Liver (tissue), 9 donors: ENCODE results near the gene PARVB. TPM values are rescaled to one million over a fixed set of nuclear protein-coding genes. Genes with fewer than 3 reads are reported as not detected.

ENCODE experiments used
- DNase-seq: peaks from one replicate; pipeline ENCODE4 v3.0.0-alpha.2; 2017; ENCODE audit warnings: low spot score
- H3K27ac ChIP-seq, 2 donors: one replicate each; pipeline ENCODE4 v1.7.0; 2013; ENCODE audit warnings: inconsistent platforms in 2 of 2, low read length in 2 of 2, control low read depth in 1 of 2, low read depth in 1 of 2, mild to moderate bottlenecking in 1 of 2
- H3K27me3 ChIP-seq, 4 donors: one replicate each; pipeline versions ENCODE4 v1.6.1 to v1.7.0; 2013; ENCODE audit warnings: low read length in 3 of 4, inconsistent platforms in 1 of 4, mild to moderate bottlenecking in 1 of 4, moderate library complexity in 1 of 4; ENCODE audit not compliant: control insufficient read depth in 4 of 4, insufficient read depth in 4 of 4
- H3K36me3 ChIP-seq, 4 donors: one replicate each; pipeline versions ENCODE4 v1.6.1 to v1.7.0; 2013; ENCODE audit warnings: low read length in 3 of 4, mild to moderate bottlenecking in 3 of 4, low read depth in 1 of 4, moderate library complexity in 1 of 4; ENCODE audit not compliant: control insufficient read depth in 4 of 4, insufficient read depth in 3 of 4
- H3K4me1 ChIP-seq, 4 donors: one replicate each; pipeline versions ENCODE4 v1.6.1 to v1.7.0; 2013; ENCODE audit warnings: low read length in 3 of 4, mild to moderate bottlenecking in 3 of 4, moderate library complexity in 1 of 4; ENCODE audit not compliant: control insufficient read depth in 4 of 4, insufficient read depth in 4 of 4
- H3K4me3 ChIP-seq, 3 donors: one replicate each; pipeline versions ENCODE4 v1.6.1 to v1.7.0; 2013; ENCODE audit warnings: low read length in 3 of 3, control low read depth in 1 of 3, low read depth in 1 of 3, mild to moderate bottlenecking in 1 of 3
- H3K9ac ChIP-seq, 2 donors: one replicate each; pipeline ENCODE4 v1.7.0; 2013; ENCODE audit warnings: low read length in 2 of 2, mild to moderate bottlenecking in 2 of 2, moderate library complexity in 2 of 2, control low read depth in 1 of 2, low read depth in 1 of 2
- H3K9me3 ChIP-seq, 4 donors: one replicate each; pipeline versions ENCODE4 v1.6.1 to v1.7.0; 2013; ENCODE audit warnings: low read length in 3 of 4; ENCODE audit not compliant: control insufficient read depth in 4 of 4
- ATF3 ChIP-seq: IDR thresholded peaks from 2 replicates; pipeline ENCODE4 v1.6.1; 2016; ENCODE audit warnings: antibody characterized with exemption
- CTCF ChIP-seq: fragments of 150-350 bp; IDR thresholded peaks from 2 replicates; pipeline ENCODE4 v1.5.1; 2017; ENCODE audit warnings: improper control_type of control experiment, low read depth, low read length; ENCODE audit not compliant: missing input control
- EGR1 ChIP-seq, 2 donors: IDR thresholded peaks; 2 replicates each; pipeline ENCODE4 v1.6.1; 2016 to 2018; ENCODE audit warnings: antibody characterized with exemption in 2 of 2, low read depth in 2 of 2
- FOXA1 ChIP-seq: IDR thresholded peaks from 2 replicates; pipeline ENCODE4 v1.6.1; 2016; ENCODE audit warnings: antibody characterized with exemption
- FOXA2 ChIP-seq: IDR thresholded peaks from 2 replicates; pipeline ENCODE4 v1.6.1; 2016; ENCODE audit warnings: antibody characterized with exemption
- GABPA ChIP-seq, 2 donors: IDR thresholded peaks in 1 of 2; conservative IDR thresholded peaks in 1 of 2; 2 replicates each; pipeline ENCODE4 v1.6.1; 2016; ENCODE audit warnings: antibody characterized with exemption in 2 of 2, mild to moderate bottlenecking in 1 of 2, moderate library complexity in 1 of 2
- HNF4A ChIP-seq, 2 donors: conservative IDR thresholded peaks; 2 replicates each; pipeline ENCODE4 v1.6.1; 2016; ENCODE audit warnings: antibody characterized with exemption in 2 of 2, mild to moderate bottlenecking in 2 of 2
- HNF4G ChIP-seq: IDR thresholded peaks from 2 replicates; pipeline ENCODE4 v1.6.1; 2016; ENCODE audit warnings: antibody characterized with exemption
- JUND ChIP-seq, 2 donors: IDR thresholded peaks; 2 replicates each; pipeline ENCODE4 v1.6.1; 2016; ENCODE audit warnings: antibody characterized with exemption in 2 of 2
- MAX ChIP-seq: IDR thresholded peaks from 2 replicates; pipeline ENCODE4 v1.6.1; 2016; ENCODE audit warnings: antibody characterized with exemption
- NR2F2 ChIP-seq: IDR thresholded peaks from 2 replicates; pipeline ENCODE4 v1.6.1; 2016; ENCODE audit warnings: antibody characterized with exemption
- RAD21 ChIP-seq, 2 donors: IDR thresholded peaks; 2 replicates each; pipeline ENCODE4 v1.6.1; 2016; ENCODE audit warnings: antibody characterized with exemption in 2 of 2, mild to moderate bottlenecking in 2 of 2
- REST ChIP-seq: IDR thresholded peaks from 2 replicates; pipeline ENCODE4 v1.6.1; 2016; ENCODE audit warnings: antibody characterized with exemption, mild to moderate bottlenecking
- RXRA ChIP-seq, 2 donors: IDR thresholded peaks; 2 replicates each; pipeline ENCODE4 v1.6.1; 2017 to 2018; ENCODE audit warnings: antibody characterized with exemption in 2 of 2, mild to moderate bottlenecking in 1 of 2
- SP1 ChIP-seq: IDR thresholded peaks from 2 replicates; pipeline ENCODE4 v1.6.1; 2018; ENCODE audit warnings: antibody characterized with exemption, mild to moderate bottlenecking
- TAF1 ChIP-seq: conservative IDR thresholded peaks from 2 replicates; pipeline ENCODE4 v1.6.1; 2016; ENCODE audit warnings: antibody characterized with exemption, mild to moderate bottlenecking
- YY1 ChIP-seq: IDR thresholded peaks from 2 replicates; pipeline ENCODE4 v1.6.1; 2016; ENCODE audit warnings: antibody characterized with exemption, mild to moderate bottlenecking
- ZBTB33 ChIP-seq: IDR thresholded peaks from 2 replicates; pipeline ENCODE4 v1.6.1; 2016; ENCODE audit warnings: antibody characterized with exemption
- WGBS: extraction: QIAGEN DNeasy Blood & Tissue Kit; methylation state at CpG from one replicate; pipeline ENCODE4 v1.1.7; 2013; 5-methylcytosine and 5-hydroxymethylcytosine counted together
- polyA plus RNA-seq, 2 donors: library from polyadenylated mRNA; stranded (reverse) in 1 of 2; unstranded in 1 of 2; fragments of 200-250 nt in 1 of 2; fragments of >200 nt in 1 of 2; fragmentation: Nextera tagmentation in 1 of 2; extraction: Ambion mirVana in 1 of 2; gene quantifications; one replicate each; pipeline versions ENCODE4 v1.2.1 to v1.2.3, GENCODE V29; 2013 to 2015
- total RNA-seq, 2 donors: library from RNA; depleted of rRNA; stranded (reverse); fragments of >200 nt; gene quantifications; one replicate each; pipeline ENCODE4 v1.2.3, GENCODE V29; 2014
- donor health status: healthy.
- donor health status: healthy.
- donor health status: healthy.
- donor health status: healthy.
- donor health status: healthy.

Gene PARVB
- total and polyA plus RNA-seq, 4 donors: 3.2 to 55.5 (median 17.7) TPM

- Histone ChIP-seq H3K4me1 (no peaks in the 10 kb centered on the region), H3K9ac (no peak overlapping the region), H3K9me3 (no peaks in the 10 kb centered on the region), H3K4me3 (no peak overlapping the region), H3K36me3 (no peaks in the 10 kb centered on the region), H3K27ac (no peak overlapping the region), H3K27me3 (no peaks in the 10 kb centered on the region)
- no peak for DNase-seq
- 86% methylated on average over 8 of the region's 8 CpGs for WGBS
- TF ChIP-seq FOXA1 (no peak), RAD21 (IDR thresholded peaks at IDR 0.05) (no peak), JUND (IDR thresholded peaks at IDR 0.05) (no peak), HNF4G (no peak), REST (no peak), ATF3 (no peak), SP1 (no peak), FOXA2 (no peak)
Observed at GRCh38 chr22:44092636-44093220, 68.6 kb downstream of the PARVB start.

- Histone ChIP-seq H3K9me3 (no peaks in the 10 kb centered on the region), H3K27ac (no peak overlapping the region), H3K36me3 (no peaks in the 10 kb centered on the region), H3K4me3 (no peak overlapping the region), H3K27me3 (no peaks in the 10 kb centered on the region), H3K9ac (no peak overlapping the region), H3K4me1 (no peaks in the 10 kb centered on the region)
- TF ChIP-seq NR2F2: no peak
- TF ChIP-seq YY1: no peak
- TF ChIP-seq EGR1 (IDR thresholded peaks at IDR 0.05; ENCODE audit: low read depth in 2 of 2): no peak
- no peak for TF ChIP-seq GABPA (IDR thresholded peaks at IDR 0.05 in 1 of 2, conservative IDR thresholded peaks at IDR 0.05 in 1 of 2)
- no peak for TF ChIP-seq CTCF
- no peak for TF ChIP-seq REST
- TF ChIP-seq ATF3: no peak
- no peak for TF ChIP-seq TAF1
- TF ChIP-seq FOXA1: no peak
- no peak for TF ChIP-seq HNF4A (conservative IDR thresholded peaks at IDR 0.05)
- TF ChIP-seq FOXA2: no peak
- TF ChIP-seq MAX: no peak
- no peak for TF ChIP-seq SP1
- no peak for TF ChIP-seq ZBTB33
- no peak for TF ChIP-seq RXRA (IDR thresholded peaks at IDR 0.05)
- DNase-seq: no peak
- WGBS: 83% methylated on average over 9 of the region's 9 CpGs
Observed at GRCh38 chr22:44093791-44094190, 69.7 kb downstream of the PARVB start.
